Hypothalamus (tissue), 51 donors: ENCODE data around the gene AMPD3.

Experiments used
- DNase-seq, 51 donors: peaks; one replicate each; lab custom pipeline; 2025; lab: John Stamatoyannopoulos, UW

The AMPD3 gene

GRCh38 chr11:10486161-10486840, 31.2 kb downstream of the AMPD3 start:
- DNase-seq = no peak

GRCh38 chr11:10487002-10487647, 32.1 kb downstream of the AMPD3 start:
- DNase-seq = no peak

GRCh38 chr11:10488121-10488933, 33.3 kb downstream of the AMPD3 start:
- DNase-seq = no peak

GRCh38 chr11:10488934-10489691, 34.0 kb downstream of the AMPD3 start:
- DNase-seq = no peak

GRCh38 chr11:10490032-10490397, 35.0 kb downstream of the AMPD3 start:
- DNase-seq = no peak

DNA sequence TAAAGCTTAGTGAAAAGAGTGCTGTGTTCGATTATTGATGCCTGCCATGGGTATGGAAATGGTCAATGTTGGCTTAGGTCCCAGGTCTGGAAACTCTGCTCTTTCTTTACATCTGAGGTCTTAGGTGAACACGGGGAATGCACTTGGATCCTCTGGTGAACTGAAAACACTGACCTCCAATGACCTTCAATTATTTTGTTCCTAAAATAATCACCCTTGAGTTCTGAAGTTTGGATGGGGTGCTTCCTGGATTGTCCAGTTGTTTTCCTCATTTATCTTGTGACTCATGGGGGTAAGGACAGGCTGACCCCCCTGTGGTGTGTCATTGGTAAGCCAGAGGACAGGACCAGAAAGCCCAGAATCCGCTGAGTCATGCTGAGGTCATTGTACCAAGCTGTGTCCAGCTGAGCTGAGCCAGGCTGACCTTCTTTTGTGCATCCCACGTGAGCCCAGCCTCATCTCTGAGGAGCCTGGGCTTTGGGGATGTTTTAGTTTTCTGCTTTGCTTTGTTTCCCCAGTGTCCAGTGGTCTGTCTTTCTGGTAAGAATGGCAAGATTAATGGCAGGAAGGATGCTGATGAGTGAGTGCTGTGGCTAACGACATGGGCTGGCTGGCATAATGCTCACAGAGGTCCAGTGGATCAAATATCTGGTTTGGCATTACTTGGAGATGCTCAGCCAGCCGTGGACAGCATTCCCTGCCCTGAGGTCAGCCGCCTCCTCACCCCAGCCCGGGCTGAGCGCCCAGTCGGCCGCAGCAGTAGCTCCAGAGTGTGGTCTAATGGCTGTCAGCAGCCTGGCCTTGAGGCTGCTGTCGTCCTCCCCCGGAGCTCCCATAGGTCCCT, 35.6 kb downstream of the AMPD3 start:
- peak in 48 of 51 donors; percentile 8 to 94 (median 75) for DNase-seq

DNA sequence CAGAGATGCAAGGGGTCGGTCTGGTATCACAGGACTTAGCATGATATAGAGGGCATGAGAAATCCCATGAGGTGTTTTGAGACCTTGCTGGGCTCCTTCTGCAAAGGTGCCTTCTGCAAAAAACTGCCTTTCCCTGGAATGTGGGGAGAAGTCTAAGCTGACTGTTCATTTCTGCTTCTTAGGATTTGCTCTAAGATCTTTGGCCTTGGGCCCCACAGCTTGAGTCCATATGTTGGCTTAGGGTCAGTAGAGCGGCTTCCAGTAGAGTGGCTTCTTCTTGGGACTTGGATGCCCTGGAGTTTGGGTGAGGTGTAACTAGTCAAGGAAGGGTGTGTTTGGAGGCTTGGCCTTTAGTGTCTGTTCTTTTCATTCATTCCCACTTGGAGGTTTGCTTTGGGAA, 37.0 kb downstream of the AMPD3 start:
- no peak for DNase-seq

DNA sequence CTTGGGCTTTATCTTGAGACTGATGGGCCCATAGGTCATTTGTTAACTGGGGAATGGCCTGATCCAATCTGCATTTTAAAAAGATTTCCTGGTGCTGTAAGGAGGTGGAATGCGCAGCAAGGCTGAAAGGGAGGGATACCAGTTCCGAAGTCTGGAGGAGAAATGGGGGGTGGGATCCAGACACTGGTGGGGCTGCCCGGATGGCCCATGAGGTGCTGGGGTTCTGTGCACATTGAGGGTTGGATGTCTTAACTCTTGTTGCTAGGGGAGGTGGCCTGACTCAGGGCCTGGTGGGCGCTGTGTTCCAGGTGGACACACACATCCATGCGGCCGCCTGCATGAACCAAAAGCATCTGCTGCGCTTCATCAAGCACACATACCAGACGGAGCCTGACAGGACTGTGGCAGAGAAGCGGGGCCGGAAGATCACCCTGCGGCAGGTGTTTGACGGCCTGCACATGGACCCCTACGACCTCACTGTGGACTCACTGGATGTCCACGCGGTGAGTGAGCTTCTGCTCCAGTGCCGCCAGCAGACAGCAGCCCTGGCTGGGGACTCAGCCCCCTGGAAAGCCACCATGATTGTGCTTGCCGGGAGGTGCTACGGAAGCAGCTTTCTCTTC, 38.1 kb downstream of the AMPD3 start:
- DNase-seq = no peak

GRCh38 chr11:10494636-10495463, 39.8 kb downstream of the AMPD3 start:
- no peak for DNase-seq

DNA sequence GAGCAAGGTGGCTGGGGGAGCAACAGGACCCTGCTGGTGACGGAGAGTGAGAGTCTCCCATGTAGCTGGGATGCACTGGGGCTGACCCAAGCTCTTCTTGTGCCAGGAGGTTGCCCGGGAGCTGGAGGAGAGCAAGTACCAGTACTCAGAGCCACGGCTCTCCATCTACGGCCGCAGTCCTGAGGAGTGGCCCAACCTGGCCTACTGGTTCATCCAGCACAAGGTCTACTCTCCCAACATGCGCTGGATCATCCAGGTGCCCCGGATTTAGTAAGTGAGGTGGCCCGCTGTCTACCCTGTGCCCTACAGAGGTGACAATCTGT, 40.4 kb downstream of the AMPD3 start:
- no peak for DNase-seq

DNA sequence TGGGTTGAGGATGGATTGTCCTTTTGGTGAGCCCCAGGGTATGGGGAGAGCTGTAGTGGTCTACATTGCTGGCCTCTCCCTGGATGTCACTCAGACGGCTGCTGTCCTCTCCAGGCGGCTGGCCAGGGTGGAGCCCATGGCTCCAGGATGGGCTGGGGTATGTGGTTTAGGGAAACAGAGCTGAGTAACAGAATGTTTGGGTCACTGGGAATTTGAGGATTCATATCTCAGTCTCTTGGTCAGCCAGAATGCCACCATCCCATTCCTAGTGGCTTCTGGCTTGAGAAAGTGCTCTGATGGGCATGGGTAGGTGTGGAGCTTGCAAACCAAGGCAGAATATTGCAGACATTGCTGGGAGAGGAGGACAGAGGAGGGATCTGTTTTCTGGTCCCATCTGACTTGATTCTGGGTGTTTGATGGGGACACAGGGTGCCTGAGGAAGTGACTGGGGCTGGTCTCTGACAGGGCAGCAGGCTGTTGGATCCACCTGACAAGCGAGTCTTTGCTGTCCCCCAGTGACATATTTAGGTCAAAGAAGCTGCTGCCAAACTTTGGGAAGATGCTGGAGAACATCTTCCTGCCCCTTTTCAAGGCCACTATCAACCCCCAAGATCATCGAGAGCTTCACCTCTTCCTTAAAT, 41.4 kb downstream of the AMPD3 start:
- no peak for DNase-seq

DNA sequence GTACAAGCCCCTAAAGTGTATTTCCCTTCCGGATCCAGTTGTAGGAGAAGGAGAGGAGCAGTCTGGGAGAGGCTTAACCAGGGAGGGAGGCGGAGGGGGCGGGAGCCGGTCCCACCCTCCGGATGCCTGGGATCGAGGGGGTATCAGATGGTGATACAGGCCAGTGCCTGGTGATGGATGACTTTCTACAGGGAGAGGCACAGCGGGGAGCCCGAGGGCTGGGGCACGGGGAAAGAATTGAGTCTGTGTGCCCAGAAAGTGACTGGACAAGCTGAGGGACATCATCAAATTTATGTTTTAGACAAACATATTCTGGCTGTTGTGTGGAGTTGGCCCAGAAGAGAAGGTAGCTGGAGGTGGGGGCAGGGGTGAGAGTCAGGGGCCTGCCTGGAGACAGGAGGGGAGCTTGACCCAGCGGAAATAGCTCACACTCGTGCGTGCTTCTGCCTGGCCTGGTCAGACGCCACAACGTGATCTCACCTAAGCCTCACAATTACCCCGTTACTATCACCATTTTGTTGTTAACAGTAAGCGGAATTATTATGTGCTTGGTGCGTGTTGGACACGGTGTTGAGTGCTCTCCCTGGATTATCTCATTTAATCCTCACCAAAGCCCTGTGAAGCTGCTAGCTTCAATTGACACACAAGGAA, 42.4 kb downstream of the AMPD3 start:
- no peak for DNase-seq

GRCh38 chr11:10498022-10498400, 42.9 kb downstream of the AMPD3 start:
- DNase-seq = no peak

DNA sequence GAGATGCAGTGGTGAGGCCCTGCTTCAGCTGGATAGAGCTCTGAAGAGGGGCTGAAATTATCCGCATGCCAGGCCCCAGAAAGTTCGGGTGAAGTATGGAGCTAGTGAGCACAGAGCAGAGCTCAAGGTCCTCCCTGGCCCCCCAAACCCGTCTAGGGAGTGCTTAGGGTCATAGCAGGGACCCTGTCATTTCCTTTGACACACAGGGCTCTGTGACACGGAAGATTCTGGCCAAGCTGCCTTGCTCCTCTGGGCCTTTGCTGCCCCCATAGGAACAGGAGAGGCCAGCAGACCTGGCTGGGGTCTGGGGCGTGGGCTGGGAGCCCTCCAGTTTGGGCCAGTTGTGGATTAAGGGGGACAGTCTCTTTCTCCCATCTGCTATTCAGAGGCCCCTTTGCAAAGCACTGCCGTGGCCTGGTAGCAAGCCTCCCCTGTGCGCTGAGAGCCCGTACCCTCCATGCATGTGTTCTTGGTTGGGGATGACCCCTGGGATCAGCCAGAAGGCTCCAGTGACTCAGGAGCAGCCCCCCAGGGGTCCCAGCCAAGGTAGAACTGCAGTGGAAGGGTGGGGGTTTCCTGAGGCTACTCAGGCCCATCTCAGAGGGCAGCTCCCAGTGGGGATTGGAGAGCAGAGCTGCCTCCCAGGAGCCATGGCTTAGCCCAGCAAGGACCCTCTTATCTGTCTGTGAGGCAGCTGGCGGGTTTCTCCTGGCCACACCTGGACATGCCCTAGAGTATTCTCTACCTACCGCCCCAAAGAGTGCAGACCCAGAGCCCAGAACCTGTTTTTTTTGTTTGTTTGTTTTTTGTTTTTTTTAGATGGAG, 43.6 kb downstream of the AMPD3 start:
- no peak for DNase-seq

DNA sequence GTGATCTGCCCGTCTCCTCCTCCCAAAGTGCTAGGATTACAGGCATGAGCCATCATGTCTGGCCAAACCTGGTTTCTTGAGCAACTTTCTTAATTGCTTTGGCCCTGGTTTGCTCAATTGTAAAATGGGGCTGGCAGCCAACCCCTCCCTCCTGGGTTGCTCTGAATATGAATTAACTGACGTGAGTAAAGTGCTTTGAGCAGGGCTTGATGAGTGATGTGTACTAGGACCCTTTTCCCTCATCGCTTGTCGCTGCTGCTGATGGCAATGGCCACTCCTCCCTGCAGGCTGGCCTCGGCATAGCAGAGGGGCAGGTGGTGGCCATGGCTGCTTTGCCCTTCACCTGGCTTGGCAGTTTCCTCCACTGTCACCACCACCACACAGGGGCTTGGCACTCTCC, 44.4 kb downstream of the AMPD3 start:
- DNase-seq = peak in 2 of 51 donors; percentile 9 to 27

DNA sequence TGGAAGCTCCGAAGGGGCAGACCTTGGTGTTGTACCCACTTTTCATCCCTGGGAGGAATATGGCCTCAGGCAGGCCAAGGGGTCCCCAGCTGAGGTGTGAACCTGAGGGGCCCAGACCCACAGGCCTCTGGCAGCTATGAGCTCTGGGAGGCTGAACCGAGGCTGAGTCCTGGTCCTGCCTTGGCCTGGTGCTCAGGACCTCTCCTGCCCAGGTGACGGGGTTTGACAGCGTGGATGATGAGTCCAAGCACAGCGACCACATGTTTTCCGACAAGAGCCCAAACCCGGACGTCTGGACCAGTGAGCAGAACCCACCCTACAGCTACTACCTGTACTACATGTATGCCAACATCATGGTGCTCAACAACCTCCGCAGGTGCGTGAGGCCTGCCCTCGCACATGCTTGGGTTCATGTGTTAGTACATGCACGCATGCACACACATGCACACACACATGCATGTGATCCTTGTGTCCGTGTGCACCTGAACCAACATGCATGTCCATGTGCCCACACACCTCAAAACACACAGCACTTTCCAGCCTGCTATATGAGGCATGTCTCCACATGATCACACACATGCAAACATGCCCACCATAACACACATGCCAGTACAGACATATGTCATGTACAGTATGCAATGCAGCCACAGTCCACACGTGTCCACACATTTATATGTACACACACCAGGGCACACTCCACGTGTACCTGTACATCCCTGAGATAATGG, 45.0 kb downstream of the AMPD3 start:
- DNase-seq = no peak
